ENCODE results near the gene MRPS18B. TPM values are rescaled to one million over a fixed set of nuclear protein-coding genes. Genes with fewer than 3 reads are reported as not detected.

MRPS18B gene
- total and polyA plus RNA-seq, 2 of the 13 experiments (the other 11 are each of a cell fraction or from before 2014, with no cell fraction given), result 125 to 131 TPM

GRCh38 chr6:30670760-30671527 lies 53.3 kb downstream of the MRPS18B start (continued):
- TF ChIP-seq PLSCR1 (CRISPR knock-in tag; IDR thresholded peaks at IDR 0.05; ENCODE audit: borderline replicate concordance), result no peak
- TF ChIP-seq SMAD9 (CRISPR knock-in tag; IDR thresholded peaks at IDR 0.05), result no peak
- no peak for TF ChIP-seq ZNF256 (CRISPR knock-in tag; conservative IDR thresholded peaks at IDR 0.05)
- TF ChIP-seq TBX2 (CRISPR knock-in tag; IDR thresholded peaks at IDR 0.05; ENCODE audit: borderline replicate concordance), result 0 out of 2 replicates have a peak, but pooled peaks have one; percentile 14
- no peak for TF ChIP-seq PAWR (CRISPR knock-in tag; IDR thresholded peaks at IDR 0.05; ENCODE audit: borderline replicate concordance)
- TF ChIP-seq TGIF2 (CRISPR knock-in tag; IDR thresholded peaks at IDR 0.05), result no peak
- TF ChIP-seq GMEB2 (CRISPR knock-in tag; IDR thresholded peaks at IDR 0.05; ENCODE audit: low read depth), result no peak
- TF ChIP-seq HOXA3 (CRISPR knock-in tag; IDR thresholded peaks at IDR 0.05), result no peak
- no peak for TF ChIP-seq TERF1 (CRISPR knock-in tag; IDR thresholded peaks at IDR 0.05)
- no peak for TF ChIP-seq GZF1 (CRISPR knock-in tag; IDR thresholded peaks at IDR 0.05)
- TF ChIP-seq THAP11 (CRISPR knock-in tag; IDR thresholded peaks at IDR 0.05), result 0 out of 2 replicates have a peak, but pooled peaks have one; percentile 13
- TF ChIP-seq ZBTB4 (CRISPR knock-in tag; IDR thresholded peaks at IDR 0.05; ENCODE audit: borderline replicate concordance), result peak; percentile 74; the same call in 1 of the 2 replicates
- no peak for TF ChIP-seq REPIN1 (CRISPR knock-in tag; IDR thresholded peaks at IDR 0.05; ENCODE audit: borderline replicate concordance, low read depth)
- TF ChIP-seq ZNF350 (CRISPR knock-in tag; IDR thresholded peaks at IDR 0.05; ENCODE audit: borderline replicate concordance, low read depth), result no peak
- no peak for TF ChIP-seq TFDP2 (CRISPR knock-in tag; IDR thresholded peaks at IDR 0.05)
- peak; percentile 69 for TF ChIP-seq CTCF (CRISPR knock-in tag; IDR thresholded peaks at IDR 0.05)
- peak; percentile 5; the same call in 1 of the 2 replicates for TF ChIP-seq GABPB1 (CRISPR knock-in tag; IDR thresholded peaks at IDR 0.05)
- TF ChIP-seq MXD1 (CRISPR knock-in tag; IDR thresholded peaks at IDR 0.05), result no peak

Measured in HepG2 (cell line).